ENCODE data around the gene CORO6. TPM values are rescaled to one million over a fixed set of nuclear protein-coding genes. Genes with fewer than 3 reads are reported as not detected.
A peak's percentile ranks its signal among the peaks of the same experiment; 100 is the strongest.

CORO6 gene
- polyA plus RNA-seq, 1 donor (not counting 4 experiments of a cell fraction or from before 2014, with no cell fraction given), result 20.5 TPM

- Histone ChIP-seq H3K9me3 (ENCODE audit: control insufficient read depth, low read depth, low read length) (no peaks in the 10 kb centered on the region), H3K4me1 (ENCODE audit: control insufficient read depth, extremely low read depth, insufficient read depth, low read length) (peaks cover 74% of the 10 kb centered on the region), H2AFZ (ENCODE audit: control insufficient read depth, low read length) (no peak overlapping the region), H3K79me2 (ENCODE audit: control insufficient read depth, insufficient read depth, low read length) (peaks cover 23% of the 10 kb centered on the region), H3K4me2 (ENCODE audit: control insufficient read depth, extremely low read depth, insufficient read depth, low read depth, low read length) (peak overlapping the region; percentile 79), H4K20me1 (ENCODE audit: control insufficient read depth, extremely low read depth, insufficient read depth, low read length) (no peaks in the 10 kb centered on the region), H3K9me1 (ENCODE audit: control insufficient read depth, extremely low read depth, insufficient read depth, low read length) (no peaks in the 10 kb centered on the region), H3K9ac (ENCODE audit: control insufficient read depth, extremely low read depth, insufficient read depth, low read length) (peak overlapping the region; percentile 83), H3K27me3 (ENCODE audit: control insufficient read depth, extremely low read depth, insufficient read depth, low read length) (no peaks in the 10 kb centered on the region), H3K36me3 (ENCODE audit: control insufficient read depth in 2 of 2, extremely low read depth in 1 of 2, insufficient read depth in 2 of 2, low read length in 2 of 2) (peaks cover 0 to 5% of the 10 kb centered on the region in 2 experiments), H3K27ac (ENCODE audit: control insufficient read depth, insufficient read depth, low read length) (peak overlapping the region; percentile 96), H3K4me3 (ENCODE audit: control insufficient read depth in 2 of 3, extremely low read depth in 1 of 3, insufficient read depth in 2 of 3, low read depth in 1 of 3, low read length in 3 of 3) (peak overlapping the region; percentile 64 to 79 (median 70))
- FAIRE-seq (peak; percentile 74), DNase-seq (ENCODE audit: low read depth, low spot score) (no peak)
- dilution Hi-C loops (cut with MboI; ENCODE audit: extremely low pct_ligation_motif_present, low sequenced_read_pairs), result loop anchor here (10.0 kb wide), 1 partner anchor 293 kb away; no protein-coding TSS in a partner anchor
- no peak for TF ChIP-seq EZH2 (IDR thresholded peaks at IDR 0.05; ENCODE audit: low read length)
- TF ChIP-seq, protein P1, sequence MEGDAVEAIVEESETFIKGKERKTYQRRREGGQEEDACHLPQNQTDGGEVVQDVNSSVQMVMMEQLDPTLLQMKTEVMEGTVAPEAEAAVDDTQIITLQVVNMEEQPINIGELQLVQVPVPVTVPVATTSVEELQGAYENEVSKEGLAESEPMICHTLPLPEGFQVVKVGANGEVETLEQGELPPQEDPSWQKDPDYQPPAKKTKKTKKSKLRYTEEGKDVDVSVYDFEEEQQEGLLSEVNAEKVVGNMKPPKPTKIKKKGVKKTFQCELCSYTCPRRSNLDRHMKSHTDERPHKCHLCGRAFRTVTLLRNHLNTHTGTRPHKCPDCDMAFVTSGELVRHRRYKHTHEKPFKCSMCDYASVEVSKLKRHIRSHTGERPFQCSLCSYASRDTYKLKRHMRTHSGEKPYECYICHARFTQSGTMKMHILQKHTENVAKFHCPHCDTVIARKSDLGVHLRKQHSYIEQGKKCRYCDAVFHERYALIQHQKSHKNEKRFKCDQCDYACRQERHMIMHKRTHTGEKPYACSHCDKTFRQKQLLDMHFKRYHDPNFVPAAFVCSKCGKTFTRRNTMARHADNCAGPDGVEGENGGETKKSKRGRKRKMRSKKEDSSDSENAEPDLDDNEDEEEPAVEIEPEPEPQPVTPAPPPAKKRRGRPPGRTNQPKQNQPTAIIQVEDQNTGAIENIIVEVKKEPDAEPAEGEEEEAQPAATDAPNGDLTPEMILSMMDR (optimal IDR thresholded peaks at IDR 0.05 in 1 of 3, IDR thresholded peaks at IDR 0.05 in 1 of 3, conservative IDR thresholded peaks at IDR 0.05 in 1 of 3; ENCODE audit: extremely low read depth in 1 of 3, insufficient read depth in 2 of 3, low read length in 3 of 3), result no peak
Measured at GRCh38 chr17:29621751-29622194, 939 bp downstream of the CORO6 start.

DNA sequence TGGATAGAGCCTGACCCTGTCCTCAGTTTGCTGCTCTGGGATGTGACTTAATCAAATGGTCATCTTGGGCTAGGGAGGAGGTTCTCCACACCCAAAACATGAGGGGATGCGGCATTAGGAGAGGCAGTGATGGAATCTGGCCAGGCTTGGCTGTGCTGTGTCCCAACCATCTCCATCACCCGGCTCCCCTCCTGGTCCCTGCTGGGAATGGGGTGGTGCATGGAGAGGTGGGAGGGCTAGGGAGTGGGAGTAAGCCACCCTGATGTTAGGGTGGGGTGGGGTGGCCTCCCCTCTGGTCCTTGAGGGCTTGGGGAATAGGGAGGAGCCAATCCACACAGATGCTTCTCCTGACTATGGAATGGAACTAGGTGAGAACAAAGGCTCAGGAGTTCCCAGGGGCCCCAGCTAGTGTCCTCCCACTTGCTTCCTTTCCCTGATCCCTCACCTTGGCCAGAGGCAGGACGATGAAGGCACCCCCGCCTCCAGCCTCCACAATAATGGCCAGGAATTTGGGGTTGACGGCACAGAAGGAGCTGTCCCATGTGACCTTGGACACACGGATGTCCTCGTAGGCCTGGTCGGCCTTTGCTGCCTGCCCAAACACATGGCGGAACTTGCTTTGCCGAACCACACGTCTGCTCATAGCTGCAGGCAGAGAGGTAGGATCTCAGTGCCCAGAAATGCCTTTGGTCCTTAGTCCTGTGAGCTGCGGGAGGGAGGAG is 1.8 kb downstream of the CORO6 start:
- Histone ChIP-seq H2AFZ (ENCODE audit: control insufficient read depth, low read length) (no peak overlapping the region), H3K79me2 (ENCODE audit: control insufficient read depth, insufficient read depth, low read length) (peaks cover 23% of the 10 kb centered on the region), H3K4me1 (ENCODE audit: control insufficient read depth, extremely low read depth, insufficient read depth, low read length) (peaks cover 78% of the 10 kb centered on the region), H3K27me3 (ENCODE audit: control insufficient read depth, extremely low read depth, insufficient read depth, low read length) (no peaks in the 10 kb centered on the region), H3K9ac (ENCODE audit: control insufficient read depth, extremely low read depth, insufficient read depth, low read length) (no peak overlapping the region), H3K9me1 (ENCODE audit: control insufficient read depth, extremely low read depth, insufficient read depth, low read length) (no peaks in the 10 kb centered on the region), H3K4me3 (ENCODE audit: control insufficient read depth in 2 of 3, extremely low read depth in 1 of 3, insufficient read depth in 2 of 3, low read depth in 1 of 3, low read length in 3 of 3) (no peak overlapping the region), H3K27ac (ENCODE audit: control insufficient read depth, insufficient read depth, low read length) (no peak overlapping the region), H3K4me2 (ENCODE audit: control insufficient read depth, extremely low read depth, insufficient read depth, low read depth, low read length) (peak overlapping the region; percentile 18), H3K36me3 (ENCODE audit: control insufficient read depth in 2 of 2, extremely low read depth in 1 of 2, insufficient read depth in 2 of 2, low read length in 2 of 2) (peaks cover 0 to 5% of the 10 kb centered on the region in 2 experiments), H3K9me3 (ENCODE audit: control insufficient read depth, low read depth, low read length) (no peaks in the 10 kb centered on the region), H4K20me1 (ENCODE audit: control insufficient read depth, extremely low read depth, insufficient read depth, low read length) (no peaks in the 10 kb centered on the region)
- dilution Hi-C loops (cut with MboI; ENCODE audit: extremely low pct_ligation_motif_present, low sequenced_read_pairs), result loop anchor here (10.0 kb wide), 1 partner anchor 294 kb away; no protein-coding TSS in a partner anchor
- FAIRE-seq (no peak), DNase-seq (ENCODE audit: low read depth, low spot score) (no peak)
- TF ChIP-seq, protein P1 (optimal IDR thresholded peaks at IDR 0.05 in 1 of 3, IDR thresholded peaks at IDR 0.05 in 1 of 3, conservative IDR thresholded peaks at IDR 0.05 in 1 of 3; ENCODE audit: extremely low read depth in 1 of 3, insufficient read depth in 2 of 3, low read length in 3 of 3), result no peak
- no peak for TF ChIP-seq EZH2 (IDR thresholded peaks at IDR 0.05; ENCODE audit: low read length)

Data from keratinocyte (primary cell).